ENCODE data around the gene C19orf81. TPM values are rescaled to one million over a fixed set of nuclear protein-coding genes. Genes with fewer than 3 reads are reported as not detected.

C19orf81 gene
- total RNA-seq, 1 donor from 2014 or later = 7.9 TPM

- peaks cover 28% of the 10 kb centered on the region for H3K27me3 Mint-ChIP-seq (ENCODE audit: low read depth)
These were observed 4.1 kb upstream of the C19orf81 start for GRCh38 chr19:50645107-50645506.

DNA sequence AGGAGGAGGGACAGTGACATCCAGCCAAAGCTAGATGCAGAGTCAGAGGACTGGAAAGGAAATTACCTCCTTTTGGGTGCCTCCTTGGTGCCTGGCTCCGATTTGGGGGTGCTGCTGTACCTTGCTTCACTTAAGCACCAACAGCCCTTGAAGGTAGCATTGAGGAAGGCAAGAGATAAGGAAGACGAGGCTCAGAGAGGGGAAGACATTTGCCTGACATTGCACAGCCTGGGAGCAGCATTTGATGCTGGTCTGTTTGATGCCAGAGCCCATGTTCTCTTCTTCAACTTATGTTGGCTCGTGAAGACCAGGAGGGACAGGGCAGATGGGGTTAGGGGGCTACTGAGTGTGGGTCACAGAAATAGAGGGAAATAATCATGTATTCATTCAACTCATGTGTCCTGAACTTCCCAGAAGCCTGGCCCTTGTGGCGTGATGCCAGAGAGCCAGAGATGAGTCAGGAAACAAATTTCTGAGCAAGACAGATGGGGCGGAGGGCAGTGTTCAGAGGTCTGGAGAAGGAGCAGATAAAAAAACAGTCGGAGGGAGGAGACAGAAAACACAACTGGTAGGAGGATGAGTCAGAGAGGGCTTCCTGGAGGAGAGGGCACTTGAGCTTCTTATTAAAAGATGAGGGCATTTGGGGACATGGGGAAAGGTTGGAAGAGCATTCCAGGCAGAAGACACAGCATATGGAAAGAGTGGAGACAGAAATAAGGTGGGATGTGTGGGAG, 3.0 kb upstream of the C19orf81 start:
- Mint-ChIP-seq H3K27ac (ENCODE audit: unreplicated experiment) (no peak overlapping the region), H3K4me3 (no peak overlapping the region), H3K4me1 (peaks cover 6% of the 10 kb centered on the region), H3K9me3 (no peaks in the 10 kb centered on the region), H3K27me3 (ENCODE audit: low read depth) (peaks cover 24% of the 10 kb centered on the region), H3K36me3 (ENCODE audit: low read depth) (no peaks in the 10 kb centered on the region)
- TF ChIP-seq, protein P1, sequence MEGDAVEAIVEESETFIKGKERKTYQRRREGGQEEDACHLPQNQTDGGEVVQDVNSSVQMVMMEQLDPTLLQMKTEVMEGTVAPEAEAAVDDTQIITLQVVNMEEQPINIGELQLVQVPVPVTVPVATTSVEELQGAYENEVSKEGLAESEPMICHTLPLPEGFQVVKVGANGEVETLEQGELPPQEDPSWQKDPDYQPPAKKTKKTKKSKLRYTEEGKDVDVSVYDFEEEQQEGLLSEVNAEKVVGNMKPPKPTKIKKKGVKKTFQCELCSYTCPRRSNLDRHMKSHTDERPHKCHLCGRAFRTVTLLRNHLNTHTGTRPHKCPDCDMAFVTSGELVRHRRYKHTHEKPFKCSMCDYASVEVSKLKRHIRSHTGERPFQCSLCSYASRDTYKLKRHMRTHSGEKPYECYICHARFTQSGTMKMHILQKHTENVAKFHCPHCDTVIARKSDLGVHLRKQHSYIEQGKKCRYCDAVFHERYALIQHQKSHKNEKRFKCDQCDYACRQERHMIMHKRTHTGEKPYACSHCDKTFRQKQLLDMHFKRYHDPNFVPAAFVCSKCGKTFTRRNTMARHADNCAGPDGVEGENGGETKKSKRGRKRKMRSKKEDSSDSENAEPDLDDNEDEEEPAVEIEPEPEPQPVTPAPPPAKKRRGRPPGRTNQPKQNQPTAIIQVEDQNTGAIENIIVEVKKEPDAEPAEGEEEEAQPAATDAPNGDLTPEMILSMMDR (conservative IDR thresholded peaks at IDR 0.05) = no peak
- DNase-seq (ENCODE audit: low read depth, low spot score) = no peak

More at GRCh38 chr19:50645107-50645506, 4.1 kb upstream of the C19orf81 start:
- no peaks in the 10 kb centered on the region for H3K36me3 Mint-ChIP-seq (ENCODE audit: low read depth)
- TF ChIP-seq, protein P1 (conservative IDR thresholded peaks at IDR 0.05) = no peak
- no peaks in the 10 kb centered on the region for H3K9me3 Mint-ChIP-seq
- no peak for DNase-seq (ENCODE audit: low read depth, low spot score)
- no peak overlapping the region for H3K27ac Mint-ChIP-seq (ENCODE audit: unreplicated experiment)
- H3K4me3 Mint-ChIP-seq = no peak overlapping the region
- peaks cover 6% of the 10 kb centered on the region for H3K4me1 Mint-ChIP-seq

DNA sequence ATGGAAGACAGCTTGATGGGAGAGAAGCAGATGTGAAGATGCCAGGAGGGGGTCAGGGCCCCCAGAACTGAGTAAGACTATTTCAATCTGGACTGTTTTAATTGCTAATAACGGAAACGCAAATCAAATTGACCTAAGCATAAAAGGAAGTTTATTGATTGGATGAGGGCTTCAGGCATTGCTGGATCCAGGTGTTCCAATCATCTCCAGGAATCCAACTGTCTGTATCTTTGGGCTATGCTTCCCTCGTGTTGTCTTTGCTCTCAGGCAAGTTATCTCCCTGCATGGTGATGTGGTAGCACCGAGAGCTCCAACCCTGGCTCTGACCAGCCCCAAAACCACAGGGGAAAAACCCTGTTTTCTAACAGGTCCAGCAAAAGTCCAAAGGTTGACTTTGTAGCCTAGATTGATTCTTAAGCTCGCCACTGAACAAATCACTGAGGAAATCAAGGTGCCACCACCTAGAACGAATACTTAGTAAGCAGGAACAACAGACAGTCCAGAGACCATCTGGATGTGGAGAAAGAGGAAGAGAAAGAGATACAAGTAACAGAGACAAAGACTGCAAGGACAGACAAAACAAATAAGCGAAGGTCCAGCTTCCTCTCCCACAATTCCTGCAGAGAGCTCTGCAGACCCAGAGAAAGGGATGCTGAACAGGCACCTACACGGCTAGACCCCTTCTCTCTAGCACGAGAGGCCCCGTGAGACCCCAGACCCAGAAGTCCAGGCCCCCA, 1.2 kb upstream of the C19orf81 start:
- TF ChIP-seq, protein P1 (conservative IDR thresholded peaks at IDR 0.05) = no peak
- no peak for DNase-seq (ENCODE audit: low read depth, low spot score)
- Mint-ChIP-seq H3K27ac (ENCODE audit: unreplicated experiment) (no peak overlapping the region), H3K4me1 (peaks cover 7% of the 10 kb centered on the region), H3K9me3 (no peaks in the 10 kb centered on the region), H3K36me3 (ENCODE audit: low read depth) (no peaks in the 10 kb centered on the region), H3K27me3 (ENCODE audit: low read depth) (peaks cover 23% of the 10 kb centered on the region), H3K4me3 (no peak overlapping the region)

GRCh38 chr19:50648659-50649058, 586 bp upstream of the C19orf81 start:
- no peaks in the 10 kb centered on the region for H3K9me3 Mint-ChIP-seq
- TF ChIP-seq, protein P1 (conservative IDR thresholded peaks at IDR 0.05) = no peak
- H3K27me3 Mint-ChIP-seq (ENCODE audit: low read depth) = peaks cover 27% of the 10 kb centered on the region
- no peak overlapping the region for H3K27ac Mint-ChIP-seq (ENCODE audit: unreplicated experiment)
- H3K4me1 Mint-ChIP-seq = peaks cover 11% of the 10 kb centered on the region
- H3K36me3 Mint-ChIP-seq (ENCODE audit: low read depth) = no peaks in the 10 kb centered on the region
- DNase-seq (ENCODE audit: low read depth, low spot score) = no peak
- H3K4me3 Mint-ChIP-seq = no peak overlapping the region

DNA sequence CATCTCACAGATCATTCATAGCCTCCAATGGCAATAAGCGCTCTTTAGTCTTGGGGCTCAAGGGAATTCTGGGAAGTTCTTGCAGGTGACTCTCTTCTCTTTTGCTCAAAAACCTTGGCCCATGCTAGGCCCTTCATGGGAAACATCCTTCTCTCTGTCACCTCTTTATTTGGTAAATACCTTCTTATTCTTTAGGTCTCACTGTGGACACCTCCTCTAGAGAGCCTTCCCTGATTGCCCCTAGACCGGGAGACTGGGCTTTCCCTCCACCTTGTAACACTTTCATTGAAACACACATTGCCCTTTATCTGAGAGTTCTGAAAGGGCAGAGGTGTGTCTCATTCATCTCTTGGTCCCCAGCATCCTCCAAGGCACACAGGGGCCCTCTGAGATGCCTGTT, 1.9 kb downstream of the C19orf81 start:
- Mint-ChIP-seq H3K4me3 (no peak overlapping the region), H3K4me1 (peaks cover 11% of the 10 kb centered on the region), H3K9me3 (no peaks in the 10 kb centered on the region), H3K27me3 (ENCODE audit: low read depth) (peaks cover 46% of the 10 kb centered on the region), H3K36me3 (ENCODE audit: low read depth) (no peaks in the 10 kb centered on the region), H3K27ac (ENCODE audit: unreplicated experiment) (no peak overlapping the region)
- no peak for DNase-seq (ENCODE audit: low read depth, low spot score)
- TF ChIP-seq, protein P1 (conservative IDR thresholded peaks at IDR 0.05) = no peak

Measured in neural crest cell (in vitro differentiated cells).